Immature natural killer cell (primary cell): ENCODE data around the gene PMFBP1. TPM values are rescaled to one million over a fixed set of nuclear protein-coding genes. Genes with fewer than 3 reads are reported as not detected.

Experiments
- DNase-seq, 3 donors: peaks; one replicate each; pipeline ENCODE4 v3.0.0; 2022; ENCODE audit warnings: mixed read lengths in 1 of 3
- H3K27ac Mint-ChIP-seq, 6 donors: one replicate each; pipeline ENCODE4 v1.8.0; 2020; ENCODE audit warnings: mixed read lengths in 6 of 6, mild to moderate bottlenecking in 5 of 6, inconsistent platforms in 4 of 6, moderate library complexity in 3 of 6
- H3K27me3 Mint-ChIP-seq, 3 donors: one replicate each; pipeline ENCODE4 v1.8.0; 2020 to 2021; ENCODE audit warnings: low read depth in 3 of 3, mild to moderate bottlenecking in 3 of 3, mixed read lengths in 3 of 3, moderate library complexity in 3 of 3, inconsistent platforms in 1 of 3
- H3K36me3 Mint-ChIP-seq, 3 donors: one replicate each; pipeline ENCODE4 v1.8.0; 2020; ENCODE audit warnings: mixed read lengths in 3 of 3, inconsistent platforms in 2 of 3, mild to moderate bottlenecking in 2 of 3
- H3K4me1 Mint-ChIP-seq, 2 donors: one replicate each; pipeline ENCODE4 v1.8.0; 2020; ENCODE audit warnings: inconsistent platforms in 2 of 2, mild to moderate bottlenecking in 2 of 2, mixed read lengths in 2 of 2, moderate library complexity in 1 of 2
- H3K4me3 Mint-ChIP-seq, 5 donors: one replicate each; pipeline ENCODE4 v1.8.0; 2020; ENCODE audit warnings: mild to moderate bottlenecking in 5 of 5, mixed read lengths in 5 of 5, inconsistent platforms in 3 of 5, moderate library complexity in 3 of 5
- H3K9me3 Mint-ChIP-seq, 6 donors: one replicate each; pipeline ENCODE4 v1.8.0; 2020; ENCODE audit warnings: mild to moderate bottlenecking in 6 of 6, mixed read lengths in 6 of 6, inconsistent platforms in 4 of 6, moderate library complexity in 3 of 6
- polyA plus RNA-seq, 3 donors: library from polyadenylated mRNA; unstranded; fragments of 300-500 nt; fragmentation: Illumina TruSeq; gene quantifications; one replicate each; pipeline ENCODE4 v1.2.3, GENCODE V29; 2021

Gene PMFBP1
- polyA plus RNA-seq, 3 donors from 2014 or later: not detected

DNA sequence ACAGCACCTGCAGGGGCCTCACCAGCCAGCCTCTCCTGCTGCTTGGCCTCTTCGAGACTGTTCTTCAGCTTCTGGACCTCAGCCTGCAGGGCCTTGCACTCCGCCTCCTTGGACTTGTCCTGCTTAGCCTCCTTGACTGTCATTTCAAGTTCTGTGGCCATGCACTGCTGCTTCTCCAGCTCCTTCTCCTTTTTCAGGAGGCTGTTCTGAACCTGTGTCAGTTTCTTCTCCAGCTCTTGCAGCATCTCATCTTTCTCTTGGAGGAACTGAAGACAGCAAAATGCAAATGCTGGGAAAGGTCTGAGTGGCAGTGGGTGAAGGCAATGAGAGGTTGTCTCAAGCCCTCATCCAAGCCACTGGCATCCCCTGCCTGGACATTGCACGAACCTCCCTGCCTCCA is 39.2 kb downstream of the PMFBP1 start:
- Mint-ChIP-seq H3K9me3 (no peaks in the 10 kb centered on the region), H3K27ac (no peak overlapping the region), H3K4me3 (no peak overlapping the region), H3K36me3 (no peaks in the 10 kb centered on the region), H3K27me3 (no peaks in the 10 kb centered on the region), H3K4me1 (no peaks in the 10 kb centered on the region)
- no peak for DNase-seq

DNA sequence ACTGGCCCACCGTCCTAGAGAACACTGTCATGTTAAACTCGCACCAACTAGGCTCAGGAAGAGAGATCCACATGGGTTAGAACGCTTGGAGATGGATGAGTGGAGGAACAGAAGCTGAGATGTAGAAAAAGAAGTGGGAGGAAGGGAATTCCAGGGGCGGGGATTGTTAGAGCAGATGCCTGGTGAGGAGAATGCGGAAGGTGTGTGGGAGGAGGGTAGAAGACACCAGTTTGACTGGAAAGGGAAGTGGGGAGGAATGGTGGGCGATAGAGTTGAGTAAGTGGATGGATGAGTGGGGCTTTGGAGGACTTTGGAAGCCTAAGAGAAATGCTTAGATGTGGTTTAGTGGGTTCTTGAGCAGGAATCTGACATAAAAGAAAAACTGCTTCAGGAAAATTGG is 40.9 kb downstream of the PMFBP1 start:
- no peaks in the 10 kb centered on the region for H3K4me1 Mint-ChIP-seq
- DNase-seq: no peak
- H3K9me3 Mint-ChIP-seq: no peaks in the 10 kb centered on the region
- H3K36me3 Mint-ChIP-seq: no peaks in the 10 kb centered on the region
- H3K27me3 Mint-ChIP-seq: no peaks in the 10 kb centered on the region
- no peak overlapping the region for H3K27ac Mint-ChIP-seq
- H3K4me3 Mint-ChIP-seq: no peak overlapping the region

DNA sequence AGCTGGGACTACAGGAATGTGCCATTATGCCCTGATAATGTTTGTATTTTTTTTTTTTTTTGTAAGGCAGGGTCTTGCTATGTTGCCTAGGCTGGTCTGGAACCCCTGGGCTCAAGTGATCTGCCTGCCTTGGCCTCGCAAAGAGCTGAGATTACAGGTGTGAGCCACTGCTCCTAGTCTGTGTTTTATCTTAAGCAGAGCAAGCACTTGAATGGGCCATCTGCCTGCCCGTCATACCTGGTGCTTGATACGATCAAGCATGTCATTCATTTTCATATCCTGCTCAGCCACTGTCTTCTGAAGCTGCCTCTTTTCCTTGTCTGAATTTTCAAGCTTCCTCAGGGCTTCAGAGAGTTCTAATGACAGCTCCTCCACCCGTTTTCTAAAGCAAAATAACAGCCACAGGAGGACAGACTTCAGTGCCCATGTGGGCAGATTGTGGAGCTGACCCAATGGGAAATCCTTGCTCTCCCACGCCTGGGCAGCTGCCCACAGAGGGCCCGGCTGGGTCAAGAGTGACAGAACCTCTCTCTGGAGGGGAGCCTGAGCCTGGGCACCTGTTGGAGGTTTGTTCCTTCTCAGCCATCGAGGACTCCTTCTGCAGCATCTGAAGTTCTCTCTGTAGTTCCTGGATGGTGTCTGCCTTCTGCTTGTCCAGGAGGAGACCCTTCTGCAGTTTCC is 41.8 kb downstream of the PMFBP1 start:
- DNase-seq: no peak
- Mint-ChIP-seq H3K27me3 (no peaks in the 10 kb centered on the region), H3K9me3 (no peaks in the 10 kb centered on the region), H3K27ac (no peak overlapping the region), H3K36me3 (no peaks in the 10 kb centered on the region), H3K4me3 (no peak overlapping the region), H3K4me1 (no peaks in the 10 kb centered on the region)

DNA sequence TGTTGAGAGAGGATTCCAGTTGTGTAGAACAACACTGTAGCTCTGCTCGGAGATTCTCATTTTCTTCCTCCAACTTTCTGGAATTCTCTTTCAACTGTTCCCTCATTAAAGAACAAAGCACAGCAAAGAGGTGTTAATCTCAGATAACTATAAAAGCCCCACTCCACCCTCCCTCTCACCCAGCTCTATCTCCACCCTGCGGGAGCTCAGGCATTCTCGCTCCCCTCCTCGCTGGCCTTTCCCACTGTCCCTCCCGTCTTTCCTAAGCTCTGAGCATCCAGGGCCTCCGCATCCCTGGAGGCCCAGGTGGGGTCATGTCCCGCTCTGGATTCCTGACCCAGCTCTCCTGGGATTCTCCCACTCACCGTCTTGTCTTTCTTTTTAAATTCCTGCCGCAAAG is 43.3 kb downstream of the PMFBP1 start:
- Mint-ChIP-seq H3K36me3 (no peaks in the 10 kb centered on the region), H3K4me1 (no peaks in the 10 kb centered on the region), H3K27ac (no peak overlapping the region), H3K4me3 (no peak overlapping the region), H3K9me3 (no peaks in the 10 kb centered on the region), H3K27me3 (no peaks in the 10 kb centered on the region)
- no peak for DNase-seq

DNA sequence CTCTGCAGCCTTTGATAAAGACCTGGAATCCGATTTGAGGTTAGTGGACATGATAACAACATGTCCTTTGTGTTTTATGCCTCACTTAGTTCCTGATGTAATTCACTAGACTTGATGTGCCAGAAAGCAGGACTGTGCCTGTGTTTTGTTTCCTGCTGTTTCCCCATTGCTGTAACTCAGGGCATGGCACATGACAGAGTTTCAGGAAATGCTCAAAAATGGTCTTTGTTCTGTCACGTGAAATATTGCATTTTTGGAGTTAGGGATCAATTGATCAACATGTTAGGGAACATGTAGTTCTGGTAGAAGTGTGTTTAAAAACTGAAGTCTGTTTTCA is 45.6 kb downstream of the PMFBP1 start:
- H3K27me3 Mint-ChIP-seq: peaks cover 0 to 2% (median 2%) of the 10 kb centered on the region in 3 donors
- no peak for DNase-seq
- H3K36me3 Mint-ChIP-seq: no peaks in the 10 kb centered on the region
- H3K27ac Mint-ChIP-seq: no peak overlapping the region
- no peaks in the 10 kb centered on the region for H3K4me1 Mint-ChIP-seq
- no peak overlapping the region for H3K4me3 Mint-ChIP-seq
- H3K9me3 Mint-ChIP-seq: no peaks in the 10 kb centered on the region

DNA sequence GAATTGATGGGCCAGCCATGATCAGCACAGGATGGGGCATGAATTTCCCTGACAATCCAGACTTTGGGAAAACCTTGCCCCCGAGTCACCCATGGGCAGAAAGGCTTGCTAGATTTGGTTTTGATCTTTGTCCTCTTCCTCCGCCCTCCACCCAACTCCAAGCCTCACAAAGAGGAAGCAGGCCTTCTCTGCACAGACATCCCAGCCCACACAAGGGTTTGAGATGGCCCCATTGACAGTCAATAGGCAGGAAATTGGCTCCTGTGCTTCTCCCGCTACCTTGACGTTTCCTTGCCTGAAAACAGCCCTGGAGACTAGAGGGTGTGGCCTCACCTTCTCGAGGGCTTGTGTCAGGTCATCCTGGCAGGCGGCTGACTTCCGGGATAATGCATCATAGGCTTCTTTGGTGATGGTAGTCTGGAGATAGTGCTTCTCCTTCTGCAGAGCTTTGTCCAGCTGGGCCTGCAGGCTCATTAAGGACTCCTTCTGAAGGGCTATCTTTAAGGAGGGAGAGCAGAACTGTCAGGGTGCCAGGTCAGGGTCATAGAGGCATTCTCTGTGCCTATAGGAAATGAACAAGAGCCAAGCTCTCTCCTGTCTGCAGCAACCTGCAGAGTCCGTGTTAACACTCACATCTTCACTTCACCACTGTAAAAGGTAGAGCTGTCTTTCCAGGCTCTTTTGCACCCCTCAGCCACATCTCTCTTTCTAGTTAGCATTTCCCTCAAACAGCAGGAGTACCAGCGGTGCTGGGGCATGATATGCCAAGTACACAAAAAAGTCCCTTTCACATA is 46.1 kb downstream of the PMFBP1 start:
- H3K27me3 Mint-ChIP-seq: peaks cover 0 to 2% (median 2%) of the 10 kb centered on the region in 3 donors
- no peaks in the 10 kb centered on the region for H3K9me3 Mint-ChIP-seq
- DNase-seq: no peak
- no peaks in the 10 kb centered on the region for H3K4me1 Mint-ChIP-seq
- no peaks in the 10 kb centered on the region for H3K36me3 Mint-ChIP-seq
- H3K4me3 Mint-ChIP-seq: no peak overlapping the region
- peak overlapping the region in 1 of 6 donors; percentile 15 for H3K27ac Mint-ChIP-seq

DNA sequence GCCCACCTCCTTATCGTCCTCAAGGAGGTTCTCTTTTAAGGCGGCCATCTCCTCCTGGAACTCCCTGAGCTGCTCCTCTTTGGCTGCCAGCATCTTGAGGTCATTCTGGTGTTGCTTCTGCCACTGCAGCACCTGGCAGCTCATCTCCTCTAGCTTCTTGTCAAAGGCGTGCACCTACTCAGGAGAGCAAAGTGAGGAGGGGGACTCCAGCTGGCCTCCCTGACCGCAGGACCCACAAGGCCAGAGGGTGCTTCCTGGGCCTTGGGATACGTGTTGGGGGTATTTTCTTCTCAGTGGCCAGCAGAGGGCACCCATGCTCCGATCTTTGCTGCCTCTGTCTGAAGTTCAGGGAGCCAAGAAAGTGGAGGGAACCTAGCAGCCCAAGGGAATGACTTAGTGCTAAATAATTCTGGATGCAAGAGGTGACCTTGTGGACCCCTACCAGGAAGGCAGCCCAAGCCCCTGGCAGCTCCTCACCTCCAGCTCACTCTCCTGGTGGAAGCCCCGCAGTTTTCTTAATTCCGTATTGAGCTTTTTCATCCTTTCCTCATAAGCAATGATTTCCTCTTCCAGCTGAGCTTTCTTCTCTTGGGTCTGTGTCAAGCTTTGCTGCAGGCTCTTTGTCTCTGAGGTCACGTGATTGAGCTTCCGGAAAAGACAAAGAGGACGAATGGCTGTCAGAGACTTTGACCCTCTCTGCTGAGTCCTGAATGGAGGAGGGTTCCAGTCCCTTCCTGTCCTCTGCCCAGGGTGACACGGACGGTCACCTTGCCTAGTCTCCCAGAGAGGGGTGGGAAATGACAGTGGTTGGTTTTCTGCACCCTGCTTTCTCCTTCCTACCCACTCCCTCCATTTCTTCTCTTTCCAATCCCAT is 47.0 kb downstream of the PMFBP1 start:
- H3K27me3 Mint-ChIP-seq: peaks cover 0 to 2% (median 2%) of the 10 kb centered on the region in 3 donors
- no peaks in the 10 kb centered on the region for H3K36me3 Mint-ChIP-seq
- H3K4me1 Mint-ChIP-seq: no peaks in the 10 kb centered on the region
- no peak overlapping the region for H3K4me3 Mint-ChIP-seq
- H3K9me3 Mint-ChIP-seq: no peaks in the 10 kb centered on the region
- H3K27ac Mint-ChIP-seq: peak overlapping the region in 1 of 6 donors; percentile 15
- peak; percentile 31 to 40 (median 32) for DNase-seq

DNA sequence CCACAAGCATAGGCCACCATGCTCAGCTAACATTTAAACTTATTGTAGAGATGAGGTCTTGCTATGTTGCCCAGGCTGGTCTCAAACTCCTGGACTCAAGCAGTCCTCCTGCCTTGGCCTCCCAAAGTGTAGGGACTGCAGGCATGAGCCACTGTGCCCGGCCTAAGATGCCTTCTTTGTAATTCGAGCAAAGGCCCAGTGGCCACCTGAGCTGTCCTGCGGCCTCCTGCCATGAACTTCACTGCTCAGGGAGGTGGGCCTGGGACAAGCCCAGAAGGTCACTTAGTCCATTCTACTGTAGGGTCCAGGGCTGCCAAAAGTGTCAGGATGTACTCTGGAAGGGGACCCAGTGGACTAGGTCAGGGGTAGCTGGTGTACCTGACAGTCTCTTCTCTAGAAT is 47.8 kb downstream of the PMFBP1 start:
- no peaks in the 10 kb centered on the region for H3K4me1 Mint-ChIP-seq
- no peaks in the 10 kb centered on the region for H3K9me3 Mint-ChIP-seq
- peaks cover 0 to 2% (median 2%) of the 10 kb centered on the region in 3 donors for H3K27me3 Mint-ChIP-seq
- H3K27ac Mint-ChIP-seq: no peak overlapping the region
- H3K4me3 Mint-ChIP-seq: no peak overlapping the region
- no peaks in the 10 kb centered on the region for H3K36me3 Mint-ChIP-seq
- DNase-seq: no peak

DNA sequence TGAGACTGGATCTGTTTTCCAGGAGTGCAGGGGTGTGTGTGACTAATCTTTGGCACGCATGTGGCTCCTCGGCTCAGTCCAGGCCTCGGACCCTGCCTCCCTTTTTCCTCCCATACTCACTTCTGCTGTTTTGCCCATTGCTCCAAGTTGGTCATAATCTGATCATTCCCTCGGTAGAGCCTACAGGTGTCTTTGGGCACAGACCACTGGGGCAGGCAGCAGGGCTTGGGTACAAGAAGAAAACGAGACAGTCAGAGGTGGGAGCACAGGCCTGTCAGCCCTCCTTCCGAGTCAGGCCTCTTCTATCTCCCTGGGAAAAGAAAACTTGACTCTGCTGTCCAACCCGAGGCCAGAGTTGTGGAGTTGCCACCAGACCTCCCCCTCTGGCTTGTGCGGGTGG is 48.5 kb downstream of the PMFBP1 start:
- H3K4me1 Mint-ChIP-seq: no peaks in the 10 kb centered on the region
- no peak overlapping the region for H3K27ac Mint-ChIP-seq
- no peak overlapping the region for H3K4me3 Mint-ChIP-seq
- peaks cover 0 to 2% (median 2%) of the 10 kb centered on the region in 3 donors for H3K27me3 Mint-ChIP-seq
- no peak for DNase-seq
- no peaks in the 10 kb centered on the region for H3K36me3 Mint-ChIP-seq
- no peaks in the 10 kb centered on the region for H3K9me3 Mint-ChIP-seq

DNA sequence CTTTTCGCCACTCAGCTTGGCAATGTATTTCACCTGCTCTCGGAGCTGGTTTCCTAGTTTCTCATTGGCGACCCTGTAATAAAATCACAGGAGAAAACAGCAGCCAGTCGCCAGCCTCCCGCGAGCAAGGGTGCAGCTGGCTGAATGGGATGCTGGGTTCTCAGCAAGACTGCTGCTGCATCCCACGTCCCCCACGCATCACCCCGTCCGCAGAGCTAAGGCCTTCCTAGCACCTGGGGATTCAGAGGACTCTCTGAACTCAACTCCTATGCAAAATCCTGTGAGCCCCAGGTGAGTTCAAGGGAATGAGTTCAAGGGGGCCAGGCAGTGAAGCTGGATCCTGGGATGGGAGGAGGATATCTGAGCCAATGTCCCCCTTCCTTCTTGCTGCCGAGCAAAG is 49.0 kb downstream of the PMFBP1 start:
- no peak for DNase-seq
- H3K36me3 Mint-ChIP-seq: no peaks in the 10 kb centered on the region
- H3K9me3 Mint-ChIP-seq: no peaks in the 10 kb centered on the region
- H3K27me3 Mint-ChIP-seq: peaks cover 0 to 2% (median 2%) of the 10 kb centered on the region in 3 donors
- H3K4me3 Mint-ChIP-seq: no peak overlapping the region
- no peaks in the 10 kb centered on the region for H3K4me1 Mint-ChIP-seq
- no peak overlapping the region for H3K27ac Mint-ChIP-seq

DNA sequence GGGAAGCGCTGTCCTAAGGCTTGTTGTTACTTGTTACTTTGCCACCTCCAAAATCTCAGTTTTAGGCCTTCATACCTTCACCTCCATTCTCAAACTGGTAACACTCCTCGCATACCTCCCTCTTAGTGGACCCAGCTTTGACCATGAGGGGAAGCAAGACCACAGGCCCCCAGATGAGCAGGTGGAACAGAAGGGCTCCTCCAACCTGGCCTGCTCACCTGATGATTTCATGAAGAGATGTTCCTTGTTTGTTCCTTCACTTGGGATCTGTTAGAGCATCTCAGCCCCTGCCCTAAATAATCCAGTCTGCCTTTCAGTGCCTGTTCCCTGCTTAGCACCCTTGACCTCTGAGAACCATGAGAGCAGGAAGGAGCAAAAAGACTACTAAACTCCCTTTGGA is 49.6 kb downstream of the PMFBP1 start:
- DNase-seq: no peak
- Mint-ChIP-seq H3K9me3 (no peaks in the 10 kb centered on the region), H3K36me3 (no peaks in the 10 kb centered on the region), H3K4me1 (no peaks in the 10 kb centered on the region), H3K4me3 (no peak overlapping the region), H3K27me3 (peaks cover 0 to 2% (median 2%) of the 10 kb centered on the region in 3 donors), H3K27ac (no peak overlapping the region)

DNA sequence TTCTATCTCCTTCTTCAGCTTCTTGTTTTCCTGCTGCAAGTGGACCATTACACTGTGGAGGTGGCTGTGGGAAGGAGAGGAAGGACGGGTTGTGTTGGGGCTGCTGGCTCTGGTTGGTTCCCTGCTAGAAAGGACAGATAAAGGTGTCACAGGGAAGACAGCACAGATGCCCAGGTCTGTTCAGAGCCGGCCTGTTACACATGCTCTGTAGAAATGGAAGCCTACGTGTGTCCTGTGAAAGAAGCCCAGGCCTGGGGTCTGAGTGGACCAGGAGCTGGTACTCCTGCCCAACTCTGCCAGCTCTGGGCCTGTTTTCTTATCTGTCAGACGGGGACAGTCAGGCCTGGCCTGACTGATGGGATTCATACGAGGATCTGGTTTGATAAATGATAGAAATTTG is 51.9 kb downstream of the PMFBP1 start:
- DNase-seq: no peak
- H3K4me1 Mint-ChIP-seq: no peaks in the 10 kb centered on the region
- no peak overlapping the region for H3K4me3 Mint-ChIP-seq
- H3K9me3 Mint-ChIP-seq: no peaks in the 10 kb centered on the region
- no peak overlapping the region for H3K27ac Mint-ChIP-seq
- peaks cover 0 to 2% (median 2%) of the 10 kb centered on the region in 3 donors for H3K27me3 Mint-ChIP-seq
- no peaks in the 10 kb centered on the region for H3K36me3 Mint-ChIP-seq

DNA sequence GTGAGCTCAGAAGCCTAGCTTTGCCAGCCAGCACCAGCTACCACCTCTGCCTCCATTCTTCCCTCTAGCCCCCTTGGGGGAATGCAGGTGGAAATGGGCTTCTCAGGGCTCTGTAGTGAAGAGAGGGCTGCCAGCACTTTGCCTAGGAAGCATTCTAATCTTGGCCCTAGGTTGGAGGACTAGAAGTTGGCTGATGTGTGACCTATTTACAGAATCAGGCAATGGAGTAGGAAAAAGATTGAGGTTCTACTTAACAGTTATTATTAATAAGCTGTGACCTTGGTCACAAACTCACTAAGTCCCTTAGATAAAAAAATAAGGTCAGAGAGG is 58.4 kb downstream of the PMFBP1 start:
- Mint-ChIP-seq H3K9me3 (no peaks in the 10 kb centered on the region), H3K4me1 (no peaks in the 10 kb centered on the region), H3K27me3 (peaks cover 0 to 1% (median 0%) of the 10 kb centered on the region in 3 donors), H3K36me3 (peaks cover 7 to 40% (median 15%) of the 10 kb centered on the region in 3 donors), H3K27ac (peak overlapping the region in 1 of 6 donors; percentile 40), H3K4me3 (no peak overlapping the region)
- DNase-seq: no peak
